Trophoblast cell (in vitro differentiated cells and primary cell): ENCODE data around the gene BCL3.

ENCODE experiments used
- DNase-seq, 2 donors: peaks; one replicate each; pipeline ENCODE4 v3.0.0-alpha.2; 2016
- H2AFZ ChIP-seq: 2 replicates; pipeline ENCODE4 v1.6.1; 2013; ENCODE audit warnings: low read length, moderate library complexity, mild to moderate bottlenecking; ENCODE audit not compliant: insufficient read depth, poor library complexity
- H2AK5ac ChIP-seq: 2 replicates; pipeline ENCODE4 v1.6.1; 2013; ENCODE audit warnings: mild to moderate bottlenecking, low read length
- H2BK120ac ChIP-seq: 2 replicates; pipeline ENCODE4 v1.6.1; 2013; ENCODE audit warnings: low read length, mild to moderate bottlenecking, moderate library complexity; ENCODE audit not compliant: insufficient read depth, poor library complexity
- H2BK12ac ChIP-seq: 2 replicates; pipeline ENCODE4 v1.6.1; 2013; ENCODE audit warnings: mild to moderate bottlenecking, low read length, moderate library complexity
- H2BK5ac ChIP-seq: 2 replicates; pipeline ENCODE4 v1.6.1; 2013; ENCODE audit warnings: low read length, low read depth, moderate library complexity, mild to moderate bottlenecking; ENCODE audit not compliant: poor library complexity
- H3K14ac ChIP-seq: 2 replicates; pipeline ENCODE4 v1.6.1; 2013; ENCODE audit warnings: mild to moderate bottlenecking, low read length
- H3K18ac ChIP-seq: 2 replicates; pipeline ENCODE4 v1.6.1; 2013; ENCODE audit warnings: mild to moderate bottlenecking, low read length
- H3K23ac ChIP-seq: 2 replicates; pipeline ENCODE4 v1.6.1; 2013; ENCODE audit warnings: low read length
- H3K27ac ChIP-seq: 2 replicates; pipeline ENCODE4 v1.5.1; 2013; ENCODE audit warnings: low read depth, mild to moderate bottlenecking, inconsistent platforms, low read length, moderate library complexity
- H3K27me3 ChIP-seq: 2 replicates; pipeline ENCODE4 v1.6.1; 2013; ENCODE audit warnings: inconsistent platforms, mild to moderate bottlenecking, low read length, moderate library complexity; ENCODE audit not compliant: insufficient read depth
- H3K36me3 ChIP-seq, 2 experiments: 1 replicate in 1 of 2; 2 replicates in 1 of 2; pipeline ENCODE4 v1.6.1; 2013; ENCODE audit warnings: low read length in 2 of 2, mild to moderate bottlenecking in 2 of 2, moderate library complexity in 1 of 2; ENCODE audit not compliant: insufficient read depth in 2 of 2, control insufficient read depth in 1 of 2
- H3K4ac ChIP-seq: 2 replicates; pipeline ENCODE4 v1.6.1; 2013; ENCODE audit warnings: low read depth, mild to moderate bottlenecking, low read length, moderate library complexity
- H3K4me1 ChIP-seq, 2 experiments: 1 replicate in 1 of 2; 2 replicates in 1 of 2; pipeline ENCODE4 v1.6.1; 2013; ENCODE audit warnings: low read length in 2 of 2, mild to moderate bottlenecking in 2 of 2, moderate library complexity in 1 of 2; ENCODE audit not compliant: insufficient read depth in 2 of 2, control insufficient read depth in 1 of 2
- H3K4me2 ChIP-seq: 2 replicates; pipeline ENCODE4 v1.6.1; 2013; ENCODE audit warnings: inconsistent platforms, mild to moderate bottlenecking, low read length, moderate library complexity
- H3K4me3 ChIP-seq: 2 replicates; pipeline ENCODE4 v1.5.1; 2013; ENCODE audit warnings: mild to moderate bottlenecking, low read depth, low read length, inconsistent platforms
- H3K79me1 ChIP-seq: one replicate; pipeline ENCODE4 v1.6.1; 2013; ENCODE audit warnings: low read length
- H3K79me2 ChIP-seq: 2 replicates; pipeline ENCODE4 v1.6.1; 2013; ENCODE audit warnings: low read length, mild to moderate bottlenecking; ENCODE audit not compliant: control insufficient read depth, insufficient read depth, poor library complexity
- H3K9ac ChIP-seq: 2 replicates; pipeline ENCODE4 v1.6.1; 2013; ENCODE audit warnings: mild to moderate bottlenecking, low read length
- H3K9me3 ChIP-seq: 2 replicates; pipeline ENCODE4 v1.6.1; 2013; ENCODE audit warnings: low read depth, mild to moderate bottlenecking, control low read depth, inconsistent platforms, low read length; ENCODE audit not compliant: insufficient read depth
- H4K12ac ChIP-seq: 2 replicates; pipeline ENCODE4 v1.6.1; 2013; ENCODE audit warnings: low read depth, mild to moderate bottlenecking, low read length, moderate library complexity
- H4K8ac ChIP-seq: 2 replicates; pipeline ENCODE4 v1.6.1; 2013; ENCODE audit warnings: low read depth, mild to moderate bottlenecking, low read length, moderate library complexity
- H4K91ac ChIP-seq: one replicate; pipeline ENCODE4 v1.6.1; 2013; ENCODE audit warnings: low read depth, mild to moderate bottlenecking, low read length, moderate library complexity
- WGBS: extraction: QIAGEN DNeasy Blood & Tissue Kit; methylation state at CpG from one replicate; pipeline ENCODE4 v1.1.7; 2013; ENCODE audit warnings: missing lambda C conversion rate; ENCODE audit not compliant: insufficient read length, insufficient coverage; ENCODE audit errors: extremely low coverage; 5-methylcytosine and 5-hydroxymethylcytosine counted together

BCL3 gene

DNA sequence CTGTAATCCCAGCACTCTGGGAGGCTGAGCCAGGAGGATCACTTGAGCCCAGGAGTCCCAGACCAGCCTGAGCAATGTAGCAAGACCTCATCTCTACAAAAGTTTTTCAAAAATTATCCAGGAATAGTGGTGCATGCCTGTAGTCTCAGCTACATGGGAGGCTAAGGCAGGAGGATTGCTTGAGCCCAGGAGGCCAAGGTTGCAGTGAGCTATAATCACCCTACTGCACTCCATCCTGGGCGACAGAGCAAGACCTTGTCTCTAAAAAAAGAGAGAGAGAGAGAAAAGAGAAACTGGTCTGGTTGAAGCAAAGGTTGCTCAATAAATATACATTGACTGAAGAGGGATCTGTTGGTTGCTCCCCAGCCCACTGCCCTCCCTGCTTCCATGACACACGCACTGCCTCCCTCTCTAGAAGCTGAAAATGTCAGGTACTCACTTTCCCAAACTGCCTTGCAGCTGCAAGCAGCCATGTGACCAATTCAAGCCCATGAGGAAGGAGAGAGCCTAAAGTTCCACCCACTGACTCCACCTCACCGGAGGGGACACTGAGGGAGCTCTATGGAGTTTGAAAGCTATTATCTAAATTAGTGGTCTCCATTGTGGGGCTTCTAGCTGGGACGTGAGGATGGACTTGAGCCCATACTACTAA lies 35.5 kb upstream of the BCL3 start:
- no peak overlapping the region for H3K4me3 ChIP-seq
- H3K79me1 ChIP-seq, result no peaks in the 10 kb centered on the region
- no peak overlapping the region for H4K8ac ChIP-seq
- H3K4me1 ChIP-seq, result no peaks in the 10 kb centered on the region
- H3K14ac ChIP-seq, result no peak overlapping the region
- H3K36me3 ChIP-seq, result no peaks in the 10 kb centered on the region
- no peak overlapping the region for H4K12ac ChIP-seq
- no peak overlapping the region for H3K23ac ChIP-seq
- no peak overlapping the region for H4K91ac ChIP-seq
- no peak overlapping the region for H2BK5ac ChIP-seq
- H3K4ac ChIP-seq, result no peak overlapping the region
- no peak overlapping the region for H2BK12ac ChIP-seq
- no peak overlapping the region for H2AK5ac ChIP-seq
- no peak for DNase-seq
- H3K9me3 ChIP-seq, result peaks cover 6% of the 10 kb centered on the region
- H3K27me3 ChIP-seq, result no peaks in the 10 kb centered on the region
- H3K9ac ChIP-seq, result no peak overlapping the region
- no peaks in the 10 kb centered on the region for H3K79me2 ChIP-seq
- no CpG with 5 or more reads among the region's 4 CpGs for WGBS
- no peak overlapping the region for H3K18ac ChIP-seq
- no peak overlapping the region for H2BK120ac ChIP-seq
- peak overlapping the region; percentile 31 for H2AFZ ChIP-seq
- H3K4me2 ChIP-seq, result no peak overlapping the region
- H3K27ac ChIP-seq, result no peak overlapping the region

DNA sequence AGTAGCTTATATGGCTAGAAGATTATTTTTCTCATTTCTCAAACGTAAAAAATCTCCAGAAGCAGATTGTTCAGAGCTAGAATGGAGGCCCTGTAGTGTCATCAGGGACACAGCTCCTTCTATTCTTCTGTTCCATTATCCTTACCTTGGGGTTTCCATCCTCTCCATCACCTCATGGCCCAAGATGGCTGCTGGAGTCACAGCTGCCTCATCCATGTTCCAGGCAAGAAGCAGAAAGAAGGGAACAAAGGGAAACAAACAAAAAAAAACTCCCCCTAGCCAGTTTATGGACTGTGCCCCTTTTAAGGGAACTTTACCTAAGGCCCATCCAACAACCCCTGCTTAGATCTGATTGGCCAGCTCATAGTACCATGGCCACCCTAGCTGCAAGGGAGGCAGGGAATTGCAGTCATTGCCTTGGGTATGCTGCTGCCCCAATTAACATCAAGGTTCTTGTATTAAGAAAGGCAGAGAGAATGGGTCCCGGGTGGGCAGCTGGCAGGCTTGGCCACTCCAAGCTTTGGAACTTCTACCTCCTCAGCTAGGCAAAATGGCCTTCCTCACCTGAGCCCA lies 33.8 kb upstream of the BCL3 start:
- Histone ChIP-seq H3K4ac (no peak overlapping the region), H2BK120ac (no peak overlapping the region), H3K9ac (no peak overlapping the region), H2AK5ac (no peak overlapping the region), H4K12ac (no peak overlapping the region), H3K23ac (no peak overlapping the region), H3K27me3 (no peaks in the 10 kb centered on the region), H3K14ac (no peak overlapping the region), H3K79me1 (peaks cover 5% of the 10 kb centered on the region), H4K8ac (no peak overlapping the region), H3K27ac (no peak overlapping the region), H2BK5ac (no peak overlapping the region), H3K4me1 (peaks cover 10% of the 10 kb centered on the region in 2 experiments), H3K36me3 (no peaks in the 10 kb centered on the region), H3K4me3 (no peak overlapping the region), H2BK12ac (no peak overlapping the region), H3K79me2 (peaks cover 2% of the 10 kb centered on the region), H2AFZ (no peak overlapping the region), H4K91ac (no peak overlapping the region), H3K18ac (no peak overlapping the region), H3K4me2 (no peak overlapping the region), H3K9me3 (peaks cover 6% of the 10 kb centered on the region)
- no CpG with 5 or more reads among the region's 2 CpGs for WGBS
- DNase-seq, result no peak

DNA sequence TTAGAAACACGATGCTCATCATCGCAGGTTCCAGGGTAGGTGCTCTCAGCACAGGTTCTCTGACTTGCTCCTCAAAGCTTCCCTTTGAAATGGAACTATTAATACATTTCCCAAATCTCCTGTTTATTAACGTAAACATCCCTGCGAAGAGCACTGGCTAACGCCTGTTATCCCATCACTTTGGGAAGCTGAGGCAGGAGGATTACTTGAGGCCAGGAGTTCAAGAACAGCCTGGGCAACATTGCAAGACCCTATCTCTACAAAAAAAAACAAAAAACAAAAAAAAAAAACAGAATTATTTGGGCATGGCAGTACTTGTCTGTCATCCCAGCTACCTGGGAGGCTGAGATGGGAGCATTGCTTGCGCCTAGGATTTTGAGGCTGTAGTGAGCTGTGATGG lies 30.9 kb upstream of the BCL3 start:
- Histone ChIP-seq H3K9me3 (peaks cover 3% of the 10 kb centered on the region), H3K14ac (no peak overlapping the region), H3K23ac (no peak overlapping the region), H2BK12ac (no peak overlapping the region), H2BK5ac (no peak overlapping the region), H2AFZ (no peak overlapping the region), H2AK5ac (no peak overlapping the region), H4K12ac (no peak overlapping the region), H3K36me3 (no peaks in the 10 kb centered on the region), H3K79me1 (peaks cover 5% of the 10 kb centered on the region), H3K4me2 (no peak overlapping the region), H4K91ac (no peak overlapping the region), H4K8ac (no peak overlapping the region), H3K27ac (no peak overlapping the region), H3K79me2 (peaks cover 2% of the 10 kb centered on the region), H3K4ac (no peak overlapping the region), H3K4me1 (peaks cover 14 to 15% of the 10 kb centered on the region in 2 experiments), H2BK120ac (no peak overlapping the region), H3K9ac (no peak overlapping the region), H3K27me3 (no peaks in the 10 kb centered on the region), H3K4me3 (no peak overlapping the region), H3K18ac (no peak overlapping the region)
- no peak for DNase-seq
- no CpG with 5 or more reads among the region's 6 CpGs for WGBS

DNA sequence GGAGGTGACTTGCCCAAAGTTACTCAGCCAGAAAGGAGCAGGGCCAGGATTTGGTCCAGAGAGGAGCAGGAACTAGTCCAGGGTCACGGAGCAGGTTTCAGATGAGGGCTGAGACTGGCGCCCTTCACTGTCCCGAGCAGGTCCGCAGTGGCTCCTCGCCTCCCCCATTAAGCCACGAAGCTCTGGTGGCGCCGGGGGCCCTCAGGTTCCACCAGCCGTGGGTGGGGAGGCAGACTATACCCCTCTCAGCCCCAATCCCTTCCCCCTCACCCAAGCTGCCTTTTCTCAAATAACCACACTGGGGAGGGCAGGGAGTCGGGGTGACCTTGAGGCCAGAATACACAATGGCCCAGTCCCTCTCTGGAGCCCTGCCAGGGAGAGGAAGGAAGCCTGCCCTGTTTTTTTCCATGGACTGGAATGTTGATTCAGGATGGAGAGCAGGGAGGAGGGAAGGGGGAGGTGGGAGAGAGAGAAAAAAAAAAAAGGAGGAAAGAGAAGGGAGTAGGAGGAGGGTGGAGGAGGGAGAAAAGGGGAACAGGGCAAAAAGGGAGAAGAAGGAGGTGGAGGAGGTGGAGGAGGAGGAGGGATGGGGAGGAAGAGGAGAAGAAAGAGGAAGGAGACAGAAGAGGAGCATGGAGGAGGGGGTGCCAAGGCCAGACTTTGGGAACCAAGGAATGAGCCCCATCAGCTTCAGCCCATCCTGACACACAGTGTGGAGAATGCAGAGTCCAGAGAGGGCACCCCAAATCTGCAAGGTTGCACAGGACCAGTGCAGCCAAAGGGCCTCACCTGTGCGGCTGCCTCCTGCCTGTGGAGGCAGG lies 29.9 kb upstream of the BCL3 start:
- Histone ChIP-seq H3K27ac (peak overlapping the region; percentile 35), H3K79me1 (peaks cover 5% of the 10 kb centered on the region), H3K14ac (peak overlapping the region; percentile 25), H3K9me3 (peaks cover 3% of the 10 kb centered on the region), H3K4me1 (peaks cover 14 to 15% of the 10 kb centered on the region in 2 experiments), H3K23ac (no peak overlapping the region), H3K27me3 (no peaks in the 10 kb centered on the region), H2AFZ (peak overlapping the region; percentile 56), H3K18ac (peak overlapping the region; percentile 0), H4K91ac (peak overlapping the region; percentile 32), H4K8ac (peak overlapping the region; percentile 7), H2AK5ac (peak overlapping the region; percentile 21), H2BK5ac (no peak overlapping the region), H3K79me2 (peaks cover 2% of the 10 kb centered on the region), H3K4me2 (peak overlapping the region; percentile 48), H2BK120ac (peak overlapping the region; percentile 84), H3K4me3 (no peak overlapping the region), H3K36me3 (no peaks in the 10 kb centered on the region), H4K12ac (peak overlapping the region; percentile 49), H3K9ac (no peak overlapping the region), H3K4ac (peak overlapping the region; percentile 0), H2BK12ac (peak overlapping the region; percentile 87)
- WGBS, result no CpG with 5 or more reads among the region's 11 CpGs
- no peak for DNase-seq
